HG02642 (cell line): ENCODE results near the gene CA14.
"Not testable (repeated sequence)": the region's sequence is repeated elsewhere in the genome, so short reads cannot be mapped to it uniquely, and the experiment has no call there.

Experiments
- ATAC-seq: cut with Tn5 transposase; IDR thresholded peaks from one replicate; pipeline ENCODE4 v1.9.1; 2021; ENCODE audit warnings: mild to moderate bottlenecking; ENCODE audit not compliant: unreplicated experiment, poor library complexity

CA14 gene

GRCh38 chr1:150273311-150273710 is 15.7 kb downstream of the CA14 start:
- ATAC-seq = no peak

DNA sequence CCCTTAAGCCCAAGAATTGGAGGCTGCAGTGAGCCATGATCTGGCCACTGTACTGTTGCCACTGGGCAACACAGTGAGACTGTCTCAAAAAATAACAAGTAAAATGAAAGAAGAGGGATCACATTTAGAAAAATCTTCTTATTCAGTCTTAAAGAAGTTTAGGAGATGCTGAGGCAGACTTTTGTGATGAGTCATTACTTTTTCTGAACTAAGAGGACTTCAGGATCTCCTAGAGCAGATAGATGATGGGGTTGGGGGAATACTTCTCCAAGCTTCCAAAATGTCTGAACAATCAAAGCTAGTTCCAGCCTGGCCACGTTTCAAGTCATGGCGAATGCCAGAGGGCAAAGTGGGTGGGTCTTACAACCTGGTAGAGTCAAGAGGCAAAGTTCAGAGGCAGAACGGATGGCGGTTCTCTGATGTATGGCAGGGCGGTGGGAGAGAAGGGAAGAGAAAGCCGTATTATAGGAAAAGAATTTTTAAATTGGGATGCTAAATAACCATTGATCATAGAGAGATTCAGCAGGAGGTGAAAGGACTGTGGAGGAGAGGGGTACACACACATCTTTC is 22.6 kb downstream of the CA14 start:
- no peak for ATAC-seq

DNA sequence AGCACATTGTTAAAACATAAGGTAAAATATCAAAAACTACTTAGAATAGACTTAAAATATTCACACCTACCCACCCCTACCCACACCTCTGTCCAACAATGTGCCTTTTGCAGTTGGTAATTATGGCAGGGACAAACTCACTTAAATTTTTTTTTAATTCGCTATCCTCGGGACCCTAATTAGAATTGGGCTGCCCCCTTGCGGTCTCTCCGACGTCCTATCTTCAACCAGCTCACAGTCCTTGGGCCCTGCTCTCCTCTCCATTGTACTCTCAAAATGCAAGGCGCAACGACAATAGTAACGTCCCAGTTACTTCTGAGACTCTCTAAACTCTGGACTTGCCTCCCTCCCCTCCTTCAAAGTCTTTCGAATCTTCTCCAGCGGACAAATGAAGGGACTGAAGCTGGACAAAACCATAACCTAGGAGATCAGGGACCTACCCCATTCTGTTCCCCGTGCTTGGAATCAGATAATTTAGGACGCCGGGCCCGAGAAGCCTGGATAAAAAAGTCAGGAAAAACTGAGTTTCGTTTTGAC is 23.7 kb downstream of the CA14 start:
- no peak for ATAC-seq

DNA sequence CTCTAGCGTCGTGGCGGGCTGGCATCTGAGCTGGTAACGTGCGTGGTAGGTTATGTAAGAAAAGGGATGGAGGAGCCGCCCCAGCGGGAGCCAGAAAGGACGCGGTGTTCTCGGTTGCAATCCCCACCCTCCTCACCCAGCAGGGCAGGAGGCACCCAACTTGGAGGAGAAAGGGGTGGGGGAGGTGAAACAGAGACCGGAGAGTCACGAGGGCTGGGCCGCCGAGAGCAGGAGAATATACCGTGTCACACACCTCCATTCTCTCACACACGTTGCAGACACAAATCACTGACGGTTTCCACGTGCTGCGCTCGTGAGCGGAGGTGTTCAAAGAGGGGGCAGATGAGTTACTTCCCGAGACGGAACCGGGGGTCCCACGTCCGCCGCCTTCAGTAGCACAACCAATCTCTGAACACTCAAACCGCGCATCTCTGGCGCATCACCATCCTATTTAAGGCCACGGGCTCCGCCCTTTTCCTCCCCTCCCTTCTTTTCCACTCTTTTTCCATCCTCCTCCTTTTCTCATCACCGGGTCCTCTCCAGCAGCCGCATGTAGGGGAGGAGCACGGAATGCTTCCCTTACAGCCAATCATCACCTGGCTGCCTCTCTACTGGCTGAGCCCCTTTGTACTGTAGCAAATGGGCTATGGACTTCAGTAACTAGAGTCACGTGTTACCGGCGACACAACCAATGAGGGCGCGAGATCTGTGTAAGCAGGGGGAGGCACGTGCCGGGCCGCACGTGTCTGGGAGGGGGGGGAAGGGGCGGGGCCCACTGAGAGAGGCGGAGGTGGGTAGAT is 24.4 kb downstream of the CA14 start, which contains the start of gene CIART:
Gene CIART, plus strand, starts transcription at position 797 of the 800 bp plus-strand sequence. CDS start 714 bp downstream, outside the sequence.
- peak; percentile 80 for ATAC-seq

DNA sequence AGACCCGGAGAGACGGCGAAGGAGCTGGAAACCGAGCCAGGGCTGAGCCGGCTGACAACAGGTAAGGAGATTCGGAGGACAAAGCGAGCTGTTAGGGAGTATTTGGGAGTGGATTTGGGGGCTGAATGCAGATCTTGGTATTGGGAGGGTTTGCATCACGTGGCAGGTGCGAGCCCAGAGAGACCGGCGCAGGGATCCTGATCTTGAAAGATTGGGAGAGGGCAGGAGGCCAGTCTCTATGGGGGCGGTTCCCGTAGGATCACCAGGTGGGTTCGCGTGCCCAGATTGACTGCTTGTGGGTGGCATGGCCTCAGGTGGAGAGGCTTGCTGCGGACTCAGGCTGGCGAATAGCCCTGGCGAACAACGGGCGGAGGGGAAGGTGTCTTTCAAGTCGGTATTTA is 25.0 kb downstream of the CA14 start:
- no peak for ATAC-seq

DNA sequence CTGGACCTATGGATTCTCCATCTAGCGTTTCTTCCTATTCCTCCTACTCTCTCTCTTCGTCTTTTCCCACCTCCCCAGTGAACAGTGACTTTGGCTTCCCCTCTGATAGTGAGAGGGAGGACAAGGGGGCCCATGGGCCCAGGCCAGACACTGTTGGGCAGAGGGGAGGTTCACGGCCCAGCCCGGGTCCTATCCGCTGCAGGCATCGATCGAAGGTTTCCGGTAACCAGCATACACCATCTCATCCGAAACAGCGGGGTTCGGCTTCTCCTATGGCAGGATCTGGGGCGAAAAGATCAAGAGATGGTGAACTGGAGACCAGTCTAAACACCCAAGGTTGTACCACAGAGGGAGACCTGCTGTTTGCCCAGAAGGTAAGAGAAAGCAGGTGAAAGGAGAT is 25.7 kb downstream of the CA14 start:
- no peak for ATAC-seq

GRCh38 chr1:150288382-150288781 is 30.8 kb downstream of the CA14 start:
- no peak for ATAC-seq

DNA sequence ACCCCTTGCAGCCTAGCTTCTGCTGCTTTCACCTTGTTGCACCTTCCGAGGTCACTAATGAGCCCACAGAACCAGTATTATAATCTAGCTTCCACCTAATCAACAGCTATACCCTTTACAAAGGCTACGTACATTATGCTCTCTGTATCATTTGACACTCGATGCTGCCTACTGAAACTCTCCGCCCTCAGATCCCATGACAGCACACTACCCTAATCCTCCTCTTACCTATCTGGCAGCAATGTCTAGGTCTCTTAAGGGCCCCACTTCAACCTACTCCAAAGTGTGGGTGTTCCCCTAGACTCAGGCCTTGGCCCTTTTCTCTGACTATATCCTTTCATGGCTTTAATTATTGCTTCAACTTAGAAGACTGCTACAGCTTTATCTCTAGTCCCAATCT is 31.2 kb downstream of the CA14 start:
- no peak for ATAC-seq

DNA sequence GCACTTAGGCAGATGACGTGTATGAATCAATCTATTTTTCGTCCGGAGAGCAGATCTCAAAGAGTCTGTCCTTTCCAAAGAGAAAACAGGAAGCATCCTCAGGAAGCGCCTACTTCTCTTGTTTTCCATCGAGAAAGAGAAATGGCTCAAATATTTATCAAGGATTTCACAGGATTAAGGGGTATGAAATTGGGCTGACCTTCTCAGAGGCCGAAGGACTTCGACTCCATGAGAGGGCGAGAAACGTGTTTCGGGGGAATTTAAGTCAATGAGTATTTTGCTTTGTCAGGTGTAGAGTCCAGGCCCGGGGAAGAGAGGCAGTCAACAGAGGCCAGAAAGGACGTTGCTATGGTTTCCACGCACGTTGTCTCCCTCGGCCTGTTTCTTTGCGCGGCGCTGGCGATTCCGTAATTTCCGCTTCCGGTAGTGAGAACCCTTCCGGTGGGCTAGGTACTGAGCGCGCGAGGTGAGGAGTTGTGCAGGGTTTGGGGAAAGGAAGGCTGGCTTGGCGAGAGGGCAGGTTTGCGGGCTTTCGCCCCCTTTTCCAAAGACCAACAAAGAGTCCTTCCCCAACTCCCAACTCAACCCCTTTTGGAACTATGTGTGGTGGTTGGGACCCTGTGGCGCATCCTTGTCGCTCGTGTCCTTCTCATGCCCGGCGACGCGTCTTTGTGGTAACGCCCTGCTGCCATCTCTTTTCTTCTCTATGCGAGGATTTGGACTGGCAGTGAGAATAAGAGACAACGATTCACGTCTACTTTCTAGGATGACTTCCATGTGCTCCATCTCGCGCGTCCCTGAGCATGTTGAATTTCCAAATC is 36.1 kb downstream of the CA14 start, which contains the start of gene MRPS21:
Gene MRPS21, plus strand, starts transcription at position 429 of the 821 bp plus-strand sequence. CDS start 506 bp downstream, outside the sequence.
- ATAC-seq = peak; percentile 96

DNA sequence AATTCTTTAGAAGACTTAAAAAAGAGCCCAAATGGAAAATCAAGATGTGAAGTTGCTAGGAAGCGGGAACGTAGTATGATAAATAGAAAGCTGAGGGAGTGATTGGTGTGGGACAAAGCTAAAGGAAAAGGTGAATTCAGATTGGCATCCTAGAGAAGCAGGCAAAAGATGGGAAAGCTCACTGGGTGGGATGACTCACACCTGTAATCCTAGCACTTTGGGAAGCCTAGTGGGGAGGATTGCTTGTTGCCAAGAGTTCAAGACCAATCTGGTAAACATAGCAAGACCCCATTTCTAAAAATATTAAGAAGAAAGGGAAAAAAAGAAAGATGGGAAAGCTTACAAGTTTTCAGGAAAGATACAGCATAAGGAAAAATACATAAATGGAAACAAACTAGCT is 37.9 kb downstream of the CA14 start:
- no peak for ATAC-seq

DNA sequence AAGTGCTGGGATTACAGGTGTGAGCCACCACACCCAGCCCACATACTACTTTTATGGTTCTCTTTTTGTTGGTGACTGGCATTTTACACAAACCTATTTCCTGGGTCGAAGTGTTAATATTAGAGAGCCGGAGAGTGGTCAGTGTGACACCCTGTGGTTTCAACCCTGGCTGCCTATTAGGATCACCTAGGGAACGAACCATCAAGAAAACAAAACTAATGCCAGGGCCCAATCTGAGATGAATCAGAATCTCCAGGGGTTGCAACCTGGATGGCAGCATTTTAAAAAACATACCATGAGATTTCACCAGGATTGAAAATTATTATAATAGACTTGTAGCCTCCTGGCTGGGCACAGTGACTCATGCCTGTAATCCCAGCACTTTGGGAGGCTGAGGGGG is 42.1 kb downstream of the CA14 start:
- ATAC-seq = no peak

- ATAC-seq = no peak
Measured at GRCh38 chr1:150302338-150302737, 44.8 kb downstream of the CA14 start.

DNA sequence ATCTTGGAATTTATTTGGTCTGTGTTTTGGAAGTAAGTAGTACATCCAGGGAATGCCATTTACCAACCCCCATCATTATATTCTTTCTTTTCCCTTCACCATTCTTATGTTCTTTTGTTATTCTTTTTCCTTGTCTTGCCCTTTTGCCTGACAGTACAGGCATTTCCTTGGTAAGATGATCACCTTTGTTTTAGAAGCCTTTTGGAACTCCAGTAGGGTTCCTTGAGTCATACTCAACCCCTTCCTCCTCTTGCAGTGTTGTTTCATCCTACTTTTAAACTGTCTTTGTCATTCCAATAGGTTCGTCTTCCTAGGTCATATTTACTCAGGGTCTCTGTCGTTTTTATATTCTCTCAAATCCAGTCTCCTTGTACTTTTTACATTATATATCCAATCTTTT is 45.3 kb downstream of the CA14 start:
- ATAC-seq = no peak

DNA sequence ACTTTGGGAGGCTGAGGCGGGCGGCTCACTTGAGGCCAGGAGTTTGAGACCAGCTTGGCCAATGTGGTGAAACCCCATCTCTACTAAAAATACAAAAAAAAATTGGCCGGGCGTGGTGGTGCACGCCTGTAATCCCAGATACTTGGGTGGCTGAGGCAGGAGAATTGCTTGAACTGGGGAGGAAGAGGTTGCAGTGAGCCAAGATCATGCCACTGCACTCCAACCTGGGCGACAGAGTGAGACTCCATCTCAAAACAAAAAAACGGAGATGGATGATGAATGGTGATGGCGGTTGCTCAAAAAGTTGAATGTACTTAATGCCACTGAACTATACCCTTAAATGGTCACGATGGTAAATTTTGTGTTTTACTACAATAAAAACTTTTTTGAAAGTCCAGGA is 51.0 kb downstream of the CA14 start:
- not testable (repeated sequence) for ATAC-seq

DNA sequence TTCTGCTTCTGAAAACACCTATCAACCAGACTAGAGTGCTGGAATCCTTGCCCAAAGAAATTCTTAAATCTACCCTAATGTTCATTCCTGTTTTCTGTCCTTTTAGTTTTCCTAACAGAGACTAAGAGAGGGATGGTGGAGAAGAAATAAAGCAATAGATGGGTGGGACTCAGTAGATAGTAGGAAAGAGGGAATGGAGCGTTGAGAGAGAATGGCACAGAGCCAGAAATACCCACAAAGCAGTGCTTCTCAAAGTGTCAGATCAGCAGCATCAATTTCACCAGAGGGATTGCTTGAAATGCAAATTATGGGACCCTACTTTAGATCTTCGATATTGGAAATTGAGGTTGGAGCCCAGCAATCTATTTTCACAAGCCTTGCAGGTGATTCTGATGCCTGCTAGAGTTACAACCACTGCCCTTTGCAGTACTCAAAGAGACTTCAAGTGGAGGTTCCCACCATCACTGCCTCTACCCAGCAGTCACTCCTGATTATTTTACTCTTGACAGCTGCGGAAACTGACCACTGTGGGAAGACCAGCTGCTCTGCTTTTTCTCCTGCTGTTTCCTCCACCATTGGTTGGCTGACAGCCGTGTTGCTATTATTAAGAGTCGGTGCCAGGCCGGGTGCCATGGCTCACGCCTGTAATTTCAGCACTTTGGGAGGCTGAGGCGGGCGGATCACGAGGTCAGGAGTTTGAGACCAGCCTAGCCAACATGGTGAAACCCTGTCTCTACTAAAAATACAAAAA is 52.4 kb downstream of the CA14 start:
- ATAC-seq = no peak

DNA sequence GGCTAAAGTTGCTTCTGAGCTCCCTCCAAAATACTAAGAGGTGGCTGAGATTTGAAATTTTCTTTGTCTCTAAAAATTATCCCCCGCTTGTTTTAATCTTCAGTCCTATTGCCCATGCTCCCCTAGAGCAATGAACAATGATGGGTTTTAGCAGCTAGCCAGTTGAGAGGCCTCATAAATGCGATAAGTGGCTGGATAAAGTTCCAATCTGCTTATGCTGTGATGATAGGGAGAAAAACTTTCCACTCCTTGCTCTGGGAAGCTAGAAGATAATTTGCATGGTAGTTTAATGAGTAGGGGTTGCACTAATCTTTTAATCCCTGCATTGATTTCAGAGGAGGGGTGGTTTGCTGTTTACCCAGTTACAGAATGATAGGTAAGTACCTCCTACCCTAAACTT is 54.2 kb downstream of the CA14 start:
- ATAC-seq = no peak
